GM23338 (cell line): ENCODE data around the gene EEF1AKMT2.

ENCODE experiments used
- CREB1 ChIP-seq: fragments of 250-450 bp; sonication (Bioruptor Pico); IDR thresholded peaks from 2 replicates; pipeline ENCODE4 v1.5.0; 2020; ENCODE audit warnings: low read depth, mild to moderate bottlenecking, moderate library complexity
- EZH2 ChIP-seq: fragments of 200-600 bp; sonication (generic); IDR thresholded peaks from one replicate; pipeline ENCODE4 v1.8.0; 2017; ENCODE audit warnings: antibody characterized with exemption, mild to moderate bottlenecking, low read depth; ENCODE audit not compliant: unreplicated experiment
- EZH2phosphoT487 ChIP-seq: fragments of 200-600 bp; sonication (generic); IDR thresholded peaks from one replicate; pipeline ENCODE4 v1.8.1; 2018; ENCODE audit warnings: antibody characterized with exemption; ENCODE audit not compliant: unreplicated experiment
- JUNB ChIP-seq: IDR thresholded peaks from one replicate; pipeline ENCODE4 v1.6.1; 2016; ENCODE audit warnings: antibody characterized with exemption; ENCODE audit not compliant: unreplicated experiment
- POLR2AphosphoS5 ChIP-seq: IDR thresholded peaks from 2 replicates; pipeline ENCODE4 v1.6.1; 2016; ENCODE audit warnings: antibody characterized with exemption, low read depth
- TF ChIP-seq, protein P1 (sequence below), 2 experiments: fragments of 200-600 bp in 1 of 2; sonication (generic) in 1 of 2; conservative IDR thresholded peaks; 2 replicates each; pipeline versions ENCODE4 v1.5.1 to v1.6.1; 2016 to 2017; ENCODE audit warnings: antibody characterized with exemption in 2 of 2, low read depth in 2 of 2, mild to moderate bottlenecking in 2 of 2, moderate library complexity in 1 of 2
- TF ChIP-seq, protein P2 (sequence below): IDR thresholded peaks from one replicate; pipeline ENCODE4 v1.6.1; 2018; ENCODE audit warnings: antibody characterized with exemption; ENCODE audit not compliant: unreplicated experiment

DNA sequence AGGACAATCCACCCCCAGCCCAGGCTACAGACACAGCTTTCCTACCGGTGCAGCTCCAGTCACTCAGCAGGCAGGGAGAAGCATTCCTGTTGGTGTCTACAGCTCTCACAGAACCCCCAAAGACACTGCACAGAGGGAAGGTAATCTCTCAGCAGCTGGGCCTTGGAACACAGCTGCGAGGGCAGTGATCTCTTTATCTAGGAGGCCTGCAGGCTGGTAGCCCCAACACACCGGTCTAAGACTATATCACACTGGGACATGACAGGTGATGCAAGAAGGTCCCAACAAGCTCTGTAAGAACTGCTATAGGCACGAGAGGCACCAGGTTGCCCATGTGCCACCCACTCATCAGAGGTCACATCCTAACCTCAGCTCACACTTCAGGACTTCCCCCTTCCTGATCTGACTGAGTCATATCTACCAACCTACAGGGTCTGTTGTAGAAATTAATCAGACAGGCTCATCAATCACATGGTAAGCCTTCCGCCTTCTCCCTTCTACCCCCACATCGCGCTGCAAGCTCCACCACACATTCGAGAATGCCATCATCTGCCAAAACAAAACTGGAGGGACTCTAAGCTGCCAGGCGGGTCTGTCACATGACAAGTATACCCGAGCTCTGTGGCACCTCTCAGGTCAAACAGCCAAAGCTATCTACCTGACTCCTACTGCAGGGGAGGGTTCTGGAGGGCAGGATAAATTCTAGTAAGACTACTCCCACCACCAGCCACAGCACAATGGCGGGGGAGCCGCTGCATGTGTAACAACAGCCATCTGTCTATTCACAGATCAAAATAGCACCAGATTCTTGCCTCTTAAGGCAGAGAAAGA is 73.6 kb downstream of the EEF1AKMT2 start:
- TF ChIP-seq, protein P1, sequence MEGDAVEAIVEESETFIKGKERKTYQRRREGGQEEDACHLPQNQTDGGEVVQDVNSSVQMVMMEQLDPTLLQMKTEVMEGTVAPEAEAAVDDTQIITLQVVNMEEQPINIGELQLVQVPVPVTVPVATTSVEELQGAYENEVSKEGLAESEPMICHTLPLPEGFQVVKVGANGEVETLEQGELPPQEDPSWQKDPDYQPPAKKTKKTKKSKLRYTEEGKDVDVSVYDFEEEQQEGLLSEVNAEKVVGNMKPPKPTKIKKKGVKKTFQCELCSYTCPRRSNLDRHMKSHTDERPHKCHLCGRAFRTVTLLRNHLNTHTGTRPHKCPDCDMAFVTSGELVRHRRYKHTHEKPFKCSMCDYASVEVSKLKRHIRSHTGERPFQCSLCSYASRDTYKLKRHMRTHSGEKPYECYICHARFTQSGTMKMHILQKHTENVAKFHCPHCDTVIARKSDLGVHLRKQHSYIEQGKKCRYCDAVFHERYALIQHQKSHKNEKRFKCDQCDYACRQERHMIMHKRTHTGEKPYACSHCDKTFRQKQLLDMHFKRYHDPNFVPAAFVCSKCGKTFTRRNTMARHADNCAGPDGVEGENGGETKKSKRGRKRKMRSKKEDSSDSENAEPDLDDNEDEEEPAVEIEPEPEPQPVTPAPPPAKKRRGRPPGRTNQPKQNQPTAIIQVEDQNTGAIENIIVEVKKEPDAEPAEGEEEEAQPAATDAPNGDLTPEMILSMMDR (conservative IDR thresholded peaks at IDR 0.05; ENCODE audit: low read depth in 2 of 2): no peak
- no peak for TF ChIP-seq EZH2phosphoT487
- no peak for TF ChIP-seq CREB1 (CRISPR knock-in tag)
- TF ChIP-seq EZH2: no peak
- TF ChIP-seq JUNB: no peak
- TF ChIP-seq POLR2AphosphoS5: no peak
- TF ChIP-seq, protein P2, sequence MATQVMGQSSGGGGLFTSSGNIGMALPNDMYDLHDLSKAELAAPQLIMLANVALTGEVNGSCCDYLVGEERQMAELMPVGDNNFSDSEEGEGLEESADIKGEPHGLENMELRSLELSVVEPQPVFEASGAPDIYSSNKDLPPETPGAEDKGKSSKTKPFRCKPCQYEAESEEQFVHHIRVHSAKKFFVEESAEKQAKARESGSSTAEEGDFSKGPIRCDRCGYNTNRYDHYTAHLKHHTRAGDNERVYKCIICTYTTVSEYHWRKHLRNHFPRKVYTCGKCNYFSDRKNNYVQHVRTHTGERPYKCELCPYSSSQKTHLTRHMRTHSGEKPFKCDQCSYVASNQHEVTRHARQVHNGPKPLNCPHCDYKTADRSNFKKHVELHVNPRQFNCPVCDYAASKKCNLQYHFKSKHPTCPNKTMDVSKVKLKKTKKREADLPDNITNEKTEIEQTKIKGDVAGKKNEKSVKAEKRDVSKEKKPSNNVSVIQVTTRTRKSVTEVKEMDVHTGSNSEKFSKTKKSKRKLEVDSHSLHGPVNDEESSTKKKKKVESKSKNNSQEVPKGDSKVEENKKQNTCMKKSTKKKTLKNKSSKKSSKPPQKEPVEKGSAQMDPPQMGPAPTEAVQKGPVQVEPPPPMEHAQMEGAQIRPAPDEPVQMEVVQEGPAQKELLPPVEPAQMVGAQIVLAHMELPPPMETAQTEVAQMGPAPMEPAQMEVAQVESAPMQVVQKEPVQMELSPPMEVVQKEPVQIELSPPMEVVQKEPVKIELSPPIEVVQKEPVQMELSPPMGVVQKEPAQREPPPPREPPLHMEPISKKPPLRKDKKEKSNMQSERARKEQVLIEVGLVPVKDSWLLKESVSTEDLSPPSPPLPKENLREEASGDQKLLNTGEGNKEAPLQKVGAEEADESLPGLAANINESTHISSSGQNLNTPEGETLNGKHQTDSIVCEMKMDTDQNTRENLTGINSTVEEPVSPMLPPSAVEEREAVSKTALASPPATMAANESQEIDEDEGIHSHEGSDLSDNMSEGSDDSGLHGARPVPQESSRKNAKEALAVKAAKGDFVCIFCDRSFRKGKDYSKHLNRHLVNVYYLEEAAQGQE: no peak
